ENCODE results near the gene SAMD8.
"Not testable (repeated sequence)": the region's sequence is repeated elsewhere in the genome, so short reads cannot be mapped to it uniquely, and the experiment has no call there.

SAMD8 gene

DNA sequence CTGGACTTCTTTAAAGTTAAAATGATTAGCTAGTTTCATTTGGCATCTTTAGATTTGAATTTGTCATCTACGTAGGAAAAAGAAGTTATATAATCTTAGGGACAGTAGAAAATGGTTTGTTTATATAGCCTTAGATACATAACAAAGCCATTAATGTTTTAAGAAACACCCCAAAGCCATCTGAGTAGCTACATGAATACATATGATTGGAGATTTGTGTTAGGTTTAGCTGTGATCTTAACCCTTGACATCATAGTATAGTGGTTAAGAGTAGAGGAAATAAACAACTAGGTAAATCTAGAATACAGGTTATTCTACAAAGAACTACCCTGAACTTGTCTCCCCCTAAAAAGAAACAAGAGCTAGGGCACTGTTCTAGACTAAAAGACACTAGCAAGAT lies 18.1 kb downstream of the SAMD8 start:
- Histone ChIP-seq H3K4me1 (ENCODE audit: control insufficient read depth, insufficient read depth, low read length) (peaks cover 20% of the 10 kb centered on the region), H3K9ac (ENCODE audit: low read depth, low read length) (no peak overlapping the region), H3K4me2 (ENCODE audit: low read length) (no peak overlapping the region), H3K9me3 (replicated peaks; ENCODE audit: low read length) (no peaks in the 10 kb centered on the region), H3K36me3 (ENCODE audit: insufficient read depth, low read length) (peaks cover 12% of the 10 kb centered on the region), H3K27me3 (ENCODE audit: control insufficient read depth, insufficient read depth, low read length) (no peaks in the 10 kb centered on the region), H3K4me3 (ENCODE audit: low read length) (no peak overlapping the region)

DNA sequence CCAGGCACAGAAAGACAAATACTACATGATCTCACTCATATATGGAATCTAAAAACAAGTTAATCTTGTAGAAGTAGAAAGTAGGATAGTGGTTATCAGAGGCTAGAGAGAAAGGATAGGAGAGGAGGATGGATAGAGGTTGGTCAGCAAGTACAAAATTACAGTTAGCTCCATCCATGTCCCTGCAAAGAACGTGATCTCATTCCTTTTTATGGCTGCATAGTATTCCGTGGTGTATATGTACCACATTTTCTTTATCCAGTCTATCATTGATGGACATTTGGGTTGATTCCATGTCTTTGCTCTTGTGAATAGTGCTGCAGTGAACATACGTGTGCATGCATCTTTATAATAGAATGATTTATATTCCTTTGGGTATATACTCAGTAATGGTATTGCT lies 22.2 kb downstream of the SAMD8 start:
- not testable (repeated sequence) for H3K9ac ChIP-seq (ENCODE audit: low read depth, low read length); H3K36me3 ChIP-seq (ENCODE audit: insufficient read depth, low read length); H3K4me2 ChIP-seq (ENCODE audit: low read length); H3K27me3 ChIP-seq (ENCODE audit: control insufficient read depth, insufficient read depth, low read length); H3K9me3 ChIP-seq (replicated peaks; ENCODE audit: low read length); H3K4me3 ChIP-seq (ENCODE audit: low read length)
- H3K4me1 ChIP-seq (ENCODE audit: control insufficient read depth, insufficient read depth, low read length): peaks cover 21% of the 10 kb centered on the region

- no peaks in the 10 kb centered on the region for H3K9me3 ChIP-seq (replicated peaks; ENCODE audit: low read length)
- H3K27me3 ChIP-seq (ENCODE audit: control insufficient read depth, insufficient read depth, low read length): no peaks in the 10 kb centered on the region
- no peaks in the 10 kb centered on the region for H3K36me3 ChIP-seq (ENCODE audit: insufficient read depth, low read length)
- no peak overlapping the region for H3K9ac ChIP-seq (ENCODE audit: low read depth, low read length)
- no peak overlapping the region for H3K4me3 ChIP-seq (ENCODE audit: low read length)
- peaks cover 21% of the 10 kb centered on the region for H3K4me1 ChIP-seq (ENCODE audit: control insufficient read depth, insufficient read depth, low read length)
- H3K4me2 ChIP-seq (ENCODE audit: low read length): no peak overlapping the region
These were observed 24.9 kb downstream of the SAMD8 start for GRCh38 chr10:75136346-75136745.

- peak overlapping the region; percentile 1 for H3K4me2 ChIP-seq (ENCODE audit: low read length)
- H3K9ac ChIP-seq (ENCODE audit: low read depth, low read length): no peak overlapping the region
- H3K9me3 ChIP-seq (replicated peaks; ENCODE audit: low read length): no peaks in the 10 kb centered on the region
These were observed 26.3 kb downstream of the SAMD8 start for GRCh38 chr10:75137533-75138438.

GRCh38 chr10:75140246-75140645 lies 28.8 kb downstream of the SAMD8 start:
- H3K27me3 ChIP-seq (ENCODE audit: control insufficient read depth, insufficient read depth, low read length): no peaks in the 10 kb centered on the region
- no peaks in the 10 kb centered on the region for H3K9me3 ChIP-seq (replicated peaks; ENCODE audit: low read length)
- no peaks in the 10 kb centered on the region for H3K36me3 ChIP-seq (ENCODE audit: insufficient read depth, low read length)
- H3K4me3 ChIP-seq (ENCODE audit: low read length): no peak overlapping the region
- H3K9ac ChIP-seq (ENCODE audit: low read depth, low read length): no peak overlapping the region
- H3K4me2 ChIP-seq (ENCODE audit: low read length): no peak overlapping the region
- H3K4me1 ChIP-seq (ENCODE audit: control insufficient read depth, insufficient read depth, low read length): peaks cover 39% of the 10 kb centered on the region

More at GRCh38 chr10:75137533-75138438, 26.3 kb downstream of the SAMD8 start:
- Histone ChIP-seq H3K27me3 (ENCODE audit: control insufficient read depth, insufficient read depth, low read length) (no peaks in the 10 kb centered on the region), H3K4me1 (ENCODE audit: control insufficient read depth, insufficient read depth, low read length) (peaks cover 21% of the 10 kb centered on the region), H3K36me3 (ENCODE audit: insufficient read depth, low read length) (no peaks in the 10 kb centered on the region), H3K4me3 (ENCODE audit: low read length) (no peak overlapping the region)

DNA sequence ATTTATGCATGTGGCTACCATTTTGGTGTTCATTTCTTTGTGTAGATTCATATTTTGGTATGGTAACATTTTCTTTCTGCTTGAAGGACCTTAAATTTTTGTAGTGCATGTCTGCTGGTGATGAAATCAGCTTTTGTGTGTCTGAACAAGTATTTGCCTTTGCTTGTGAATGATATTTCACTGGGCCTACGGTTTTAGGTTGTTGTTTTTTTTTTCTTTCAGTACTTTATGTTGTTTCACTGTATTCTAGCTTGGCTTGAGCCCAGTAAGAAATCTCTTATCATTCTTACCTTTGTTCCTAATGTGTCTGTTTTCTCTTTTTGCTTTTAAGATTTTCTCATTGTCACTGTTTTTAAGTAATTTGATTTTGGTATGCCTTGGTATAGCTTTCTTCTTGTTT lies 31.9 kb downstream of the SAMD8 start:
- peaks cover 22% of the 10 kb centered on the region for H3K4me1 ChIP-seq (ENCODE audit: control insufficient read depth, insufficient read depth, low read length)
- no peak overlapping the region for H3K9ac ChIP-seq (ENCODE audit: low read depth, low read length)
- H3K4me3 ChIP-seq (ENCODE audit: low read length): no peak overlapping the region
- no peak overlapping the region for H3K4me2 ChIP-seq (ENCODE audit: low read length)
- H3K27me3 ChIP-seq (ENCODE audit: control insufficient read depth, insufficient read depth, low read length): no peaks in the 10 kb centered on the region
- no peaks in the 10 kb centered on the region for H3K9me3 ChIP-seq (replicated peaks; ENCODE audit: low read length)
- no peaks in the 10 kb centered on the region for H3K36me3 ChIP-seq (ENCODE audit: insufficient read depth, low read length)

DNA sequence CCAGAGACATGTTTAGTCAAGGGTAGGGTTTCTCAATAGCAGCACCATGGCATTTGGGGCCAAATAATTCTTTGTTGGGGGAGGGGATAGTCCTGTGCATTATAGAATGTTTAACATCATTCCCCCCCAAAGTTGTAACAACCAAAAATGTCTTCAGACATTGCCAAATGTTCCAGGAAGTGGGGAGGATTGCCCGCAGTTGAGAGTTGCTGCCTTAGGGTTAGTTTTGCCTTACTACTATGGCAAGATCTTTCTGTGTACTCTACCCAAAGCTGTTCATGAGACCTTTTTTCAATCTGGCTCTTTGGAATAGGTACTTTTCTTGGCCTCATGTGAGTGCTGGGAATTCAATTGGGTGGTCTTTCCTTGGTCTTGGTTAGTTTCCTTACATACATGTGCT lies 34.1 kb downstream of the SAMD8 start:
- Histone ChIP-seq H3K9ac (ENCODE audit: low read depth, low read length) (no peak overlapping the region), H3K4me1 (ENCODE audit: control insufficient read depth, insufficient read depth, low read length) (peaks cover 21% of the 10 kb centered on the region), H3K4me2 (ENCODE audit: low read length) (no peak overlapping the region), H3K4me3 (ENCODE audit: low read length) (no peak overlapping the region), H3K36me3 (ENCODE audit: insufficient read depth, low read length) (peaks cover 2% of the 10 kb centered on the region), H3K9me3 (replicated peaks; ENCODE audit: low read length) (no peaks in the 10 kb centered on the region), H3K27me3 (ENCODE audit: control insufficient read depth, insufficient read depth, low read length) (no peaks in the 10 kb centered on the region)

DNA sequence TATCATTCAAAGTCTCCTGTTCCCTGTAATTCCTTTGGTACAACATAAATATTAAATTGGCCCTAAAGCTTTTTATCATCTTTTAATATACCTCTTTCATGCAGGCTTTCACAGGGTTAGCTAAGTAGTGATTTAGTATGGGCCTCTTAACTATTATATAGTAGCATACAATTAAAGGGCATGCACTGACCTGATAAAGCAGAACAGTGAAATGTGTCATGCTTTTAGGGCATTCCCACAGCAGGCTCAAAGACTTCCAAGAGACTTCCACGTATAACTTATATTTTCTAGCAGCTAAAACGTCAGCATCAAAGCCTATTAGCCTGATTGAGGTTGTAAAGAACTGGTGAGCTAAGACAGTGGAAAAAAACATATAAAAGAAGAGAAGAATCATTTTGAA lies 35.3 kb downstream of the SAMD8 start:
- peaks cover 6% of the 10 kb centered on the region for H3K36me3 ChIP-seq (ENCODE audit: insufficient read depth, low read length)
- no peak overlapping the region for H3K4me2 ChIP-seq (ENCODE audit: low read length)
- no peak overlapping the region for H3K9ac ChIP-seq (ENCODE audit: low read depth, low read length)
- no peak overlapping the region for H3K4me3 ChIP-seq (ENCODE audit: low read length)
- H3K4me1 ChIP-seq (ENCODE audit: control insufficient read depth, insufficient read depth, low read length): peaks cover 21% of the 10 kb centered on the region
- no peaks in the 10 kb centered on the region for H3K9me3 ChIP-seq (replicated peaks; ENCODE audit: low read length)
- no peaks in the 10 kb centered on the region for H3K27me3 ChIP-seq (ENCODE audit: control insufficient read depth, insufficient read depth, low read length)

- Histone ChIP-seq H3K9me3 (replicated peaks; ENCODE audit: low read length) (no peaks in the 10 kb centered on the region), H3K4me2 (ENCODE audit: low read length) (no peak overlapping the region), H3K27me3 (ENCODE audit: control insufficient read depth, insufficient read depth, low read length) (no peaks in the 10 kb centered on the region), H3K36me3 (ENCODE audit: insufficient read depth, low read length) (peaks cover 9% of the 10 kb centered on the region), H3K4me1 (ENCODE audit: control insufficient read depth, insufficient read depth, low read length) (peaks cover 3% of the 10 kb centered on the region), H3K4me3 (ENCODE audit: low read length) (no peak overlapping the region), H3K9ac (ENCODE audit: low read depth, low read length) (no peak overlapping the region)
These were observed 39.2 kb downstream of the SAMD8 start for GRCh38 chr10:75150656-75151055.

- Histone ChIP-seq H3K4me1 (ENCODE audit: control insufficient read depth, insufficient read depth, low read length) (peaks cover 9% of the 10 kb centered on the region), H3K9me3 (replicated peaks; ENCODE audit: low read length) (no peaks in the 10 kb centered on the region), H3K9ac (ENCODE audit: low read depth, low read length) (no peak overlapping the region), H3K4me2 (ENCODE audit: low read length) (no peak overlapping the region), H3K36me3 (ENCODE audit: insufficient read depth, low read length) (peaks cover 13% of the 10 kb centered on the region), H3K27me3 (ENCODE audit: control insufficient read depth, insufficient read depth, low read length) (no peaks in the 10 kb centered on the region), H3K4me3 (ENCODE audit: low read length) (no peak overlapping the region)
These were observed 48.1 kb downstream of the SAMD8 start for GRCh38 chr10:75159519-75159918.

DNA sequence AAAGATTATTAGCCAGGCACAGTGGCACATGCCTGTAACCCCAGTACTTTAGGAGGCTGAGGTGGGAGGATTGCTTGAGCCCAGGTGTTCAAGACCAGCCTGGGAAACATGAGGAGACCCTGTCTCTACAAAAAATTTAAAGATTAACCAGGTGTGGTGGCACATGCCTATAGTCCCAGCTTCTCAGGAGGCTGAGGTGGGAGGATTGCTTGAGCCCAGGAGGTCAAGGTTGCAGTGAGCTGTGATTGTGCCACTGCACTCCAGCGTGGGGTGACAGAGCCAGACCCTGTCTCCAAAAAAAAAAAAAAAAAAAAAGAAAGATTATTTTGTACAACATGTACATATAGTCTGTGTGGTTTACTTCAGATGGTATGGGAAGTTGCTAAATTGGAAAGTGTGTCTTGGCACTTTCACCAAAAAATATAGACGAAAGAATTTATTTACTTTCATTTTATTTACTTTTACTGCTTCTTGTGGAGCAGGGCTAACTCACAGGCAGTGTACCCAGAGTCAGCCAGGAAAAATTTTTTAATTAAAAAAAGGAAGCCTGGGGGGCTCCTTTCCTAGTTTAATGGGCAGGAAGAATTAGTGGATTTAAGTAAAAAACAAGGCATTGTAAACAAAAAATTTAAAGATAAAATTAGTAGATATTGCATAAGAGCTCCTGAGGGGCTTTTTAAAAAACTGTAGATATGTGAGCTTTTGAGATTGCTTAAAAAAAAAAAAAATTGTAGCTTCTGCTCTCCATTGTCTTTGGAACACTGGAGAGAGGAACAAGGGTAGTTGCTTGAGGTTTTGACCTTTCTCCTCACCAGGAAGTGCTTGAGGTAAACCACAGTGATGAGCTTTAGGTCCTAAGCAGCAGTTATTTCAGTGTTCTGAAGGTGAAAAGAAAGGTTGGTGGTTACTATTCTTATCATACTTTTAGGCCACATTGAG lies 54.5 kb downstream of the SAMD8 start:
- H3K4me3 ChIP-seq (ENCODE audit: low read length): no peak overlapping the region
- no peaks in the 10 kb centered on the region for H3K4me1 ChIP-seq (ENCODE audit: control insufficient read depth, insufficient read depth, low read length)
- peaks cover 11% of the 10 kb centered on the region for H3K36me3 ChIP-seq (ENCODE audit: insufficient read depth, low read length)

More for the DNA sequence above, 54.5 kb downstream of the SAMD8 start:
- Histone ChIP-seq H3K9me3 (replicated peaks; ENCODE audit: low read length) (no peaks in the 10 kb centered on the region), H3K9ac (ENCODE audit: low read depth, low read length) (no peak overlapping the region), H3K27me3 (ENCODE audit: control insufficient read depth, insufficient read depth, low read length) (no peaks in the 10 kb centered on the region), H3K4me2 (ENCODE audit: low read length) (no peak overlapping the region)

Data from skeletal muscle satellite cell (primary cell).